ENCODE results near the gene C1QTNF1. TPM values are rescaled to one million over a fixed set of nuclear protein-coding genes. Genes with fewer than 3 reads are reported as not detected.
A peak's percentile ranks its signal among the peaks of the same experiment; 100 is the strongest.

The C1QTNF1 gene
- total RNA-seq, 1 experiment from 2014 or later = 18.6 TPM

DNA sequence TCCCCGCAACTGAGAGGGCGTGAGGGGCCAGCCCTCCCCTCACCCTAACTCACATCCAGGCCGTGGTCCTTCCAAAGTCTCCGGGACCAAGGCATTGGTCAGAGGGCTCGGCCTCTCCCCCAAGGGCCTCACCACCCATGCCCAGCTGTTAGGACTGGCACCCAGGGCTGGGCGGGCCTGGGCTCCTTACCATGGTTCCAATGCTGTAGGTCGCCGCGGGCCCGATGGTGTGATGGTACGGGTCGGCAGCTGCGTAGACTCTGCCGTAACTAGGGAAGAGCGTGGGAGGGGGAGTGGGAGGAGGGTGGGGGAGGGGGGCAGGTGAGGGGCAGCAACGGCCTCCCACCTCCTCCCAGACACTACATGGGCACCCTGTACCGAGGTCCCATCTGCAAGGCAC lies 70.3 kb downstream of the C1QTNF1 start:
- no peaks in the 10 kb centered on the region for H3K9me2 ChIP-seq (replicated peaks; ENCODE audit: low read length)
- ATAC-seq = no peak
- no peaks in the 10 kb centered on the region for H3F3A ChIP-seq (ENCODE audit: low read length, unreplicated experiment)
- H3K4me2 ChIP-seq (ENCODE audit: low read length) = no peak overlapping the region
- ChIA-PET CTCF (no interaction called here), POLR2A (ENCODE audit: unreplicated experiment) (interaction anchor here (0.6 kb wide), 1 partner anchor 14 kb away, joined by 3 read pairs; no protein-coding TSS in a partner anchor)
- no peak for TF ChIP-seq CTCF (conservative IDR thresholded peaks at IDR 0.05; ENCODE audit: low read depth, low read length)
- no peak for TF ChIP-seq EZH2phosphoT487 (IDR thresholded peaks at IDR 0.05; ENCODE audit: borderline replicate concordance, low read length)
- TF ChIP-seq EZH2 (IDR thresholded peaks at IDR 0.05; ENCODE audit: low read length, unreplicated experiment) = no peak
- peaks cover 25% of the 10 kb centered on the region for H3K27me3 ChIP-seq (ENCODE audit: low read length)
- intact Hi-C loops (cut with micrococcal nuclease) = no loop called here
- no peaks in the 10 kb centered on the region for H3K9me3 ChIP-seq (ENCODE audit: low read length)
- DNase-seq = no peak
- no peak overlapping the region for H2AFZ ChIP-seq (ENCODE audit: low read length)
- no peaks in the 10 kb centered on the region for H4K20me1 ChIP-seq (ENCODE audit: low read length)
- no peaks in the 10 kb centered on the region for H3K36me3 ChIP-seq (ENCODE audit: low read depth, low read length)
- no peak overlapping the region for H3K4me3 ChIP-seq (ENCODE audit: low read length)
- H3K79me2 ChIP-seq (ENCODE audit: low read length) = no peaks in the 10 kb centered on the region
- H3K9ac ChIP-seq (ENCODE audit: low read length) = no peak overlapping the region
- H3K27ac ChIP-seq (ENCODE audit: low read length) = no peak overlapping the region
- no TSS peak for BruUV-seq (replicated peaks)
- no peaks in the 10 kb centered on the region for H3K4me1 ChIP-seq (ENCODE audit: insufficient read depth, low read length)

DNA sequence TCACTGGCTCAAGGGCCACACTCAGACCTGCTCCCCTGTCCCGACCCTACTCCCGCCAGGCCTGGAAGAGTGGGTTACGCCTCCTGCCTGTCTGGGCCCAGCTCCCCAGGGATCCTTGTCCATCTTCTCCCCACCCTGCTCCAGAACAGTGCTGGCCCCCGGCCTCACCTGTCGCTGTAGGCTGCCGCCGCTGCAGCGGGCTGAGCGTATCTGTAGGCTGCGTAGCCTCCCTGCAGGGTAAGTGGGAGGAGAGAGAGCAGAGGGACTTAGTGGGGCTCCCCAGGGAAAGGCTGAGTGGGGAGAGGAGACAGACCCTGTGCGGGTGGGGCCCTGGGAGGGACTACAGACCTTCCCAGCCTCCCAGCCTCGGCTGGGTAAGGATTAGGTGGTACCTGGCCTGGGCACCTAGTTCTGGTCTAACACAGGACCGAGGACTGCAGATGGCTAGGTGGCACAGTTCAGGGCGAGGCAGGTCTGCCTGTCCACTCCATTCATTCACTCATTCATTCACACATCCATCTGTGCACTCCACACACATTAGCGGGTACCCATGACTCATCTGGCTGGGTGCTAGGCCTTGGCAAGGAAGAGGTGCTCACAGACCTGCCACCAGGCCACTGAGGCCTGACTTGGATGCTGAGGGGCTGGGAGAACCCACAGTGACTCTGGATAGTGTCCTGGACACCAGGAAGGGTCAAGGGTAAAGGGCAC lies 71.5 kb downstream of the C1QTNF1 start:
- Histone ChIP-seq H3K4me1 (ENCODE audit: insufficient read depth, low read length) (no peaks in the 10 kb centered on the region), H3K36me3 (ENCODE audit: low read depth, low read length) (no peaks in the 10 kb centered on the region), H3K79me2 (ENCODE audit: low read length) (no peaks in the 10 kb centered on the region), H3K4me2 (ENCODE audit: low read length) (no peak overlapping the region), H4K20me1 (ENCODE audit: low read length) (no peaks in the 10 kb centered on the region), H3K27me3 (ENCODE audit: low read length) (peaks cover 37% of the 10 kb centered on the region), H3K4me3 (ENCODE audit: low read length) (no peak overlapping the region), H3K9me3 (ENCODE audit: low read length) (no peaks in the 10 kb centered on the region), H3K9me2 (replicated peaks; ENCODE audit: low read length) (no peaks in the 10 kb centered on the region), H2AFZ (ENCODE audit: low read length) (no peak overlapping the region), H3K9ac (ENCODE audit: low read length) (no peak overlapping the region), H3K27ac (ENCODE audit: low read length) (no peak overlapping the region), H3F3A (ENCODE audit: low read length, unreplicated experiment) (no peaks in the 10 kb centered on the region)
- DNase-seq (peak; percentile 39), ATAC-seq (peak; percentile 23)
- TF ChIP-seq CTCF (conservative IDR thresholded peaks at IDR 0.05; ENCODE audit: low read depth, low read length) (no peak), EZH2 (IDR thresholded peaks at IDR 0.05; ENCODE audit: low read length, unreplicated experiment) (no peak)
- ChIA-PET POLR2A (ENCODE audit: unreplicated experiment) (no interaction called here), CTCF (no interaction called here)
- intact Hi-C loops (cut with micrococcal nuclease) = no loop called here
- no TSS peak for BruUV-seq (replicated peaks)

DNA sequence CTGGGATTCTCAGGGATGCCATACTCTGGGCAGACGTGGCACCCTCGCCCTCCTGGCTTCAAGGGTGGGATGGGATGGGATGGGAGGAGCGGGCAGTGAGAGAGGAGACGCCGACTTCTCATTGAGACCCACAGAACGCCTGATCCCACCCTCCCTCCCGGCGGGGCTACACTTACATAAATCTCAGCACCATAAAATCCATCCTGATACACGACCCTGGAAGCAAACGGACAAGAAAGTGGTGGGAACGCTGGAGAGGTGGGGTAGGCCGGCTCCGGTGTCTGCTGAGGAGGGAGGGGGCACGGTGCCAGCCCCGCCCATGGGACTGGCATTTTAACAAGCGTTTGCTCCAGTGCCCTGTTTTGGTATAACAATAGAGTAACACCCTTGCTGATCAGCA lies 72.5 kb downstream of the C1QTNF1 start:
- ATAC-seq (no peak), DNase-seq (no peak)
- no peak overlapping the region for H2AFZ ChIP-seq (ENCODE audit: low read length)
- peaks cover 46% of the 10 kb centered on the region for H3K27me3 ChIP-seq (ENCODE audit: low read length)
- ChIA-PET POLR2A (ENCODE audit: unreplicated experiment) (no interaction called here), CTCF (no interaction called here)
- no peaks in the 10 kb centered on the region for H3K9me2 ChIP-seq (replicated peaks; ENCODE audit: low read length)
- no peaks in the 10 kb centered on the region for H3K79me2 ChIP-seq (ENCODE audit: low read length)
- BruUV-seq (replicated peaks) = no TSS peak
- no peaks in the 10 kb centered on the region for H3K36me3 ChIP-seq (ENCODE audit: low read depth, low read length)
- no peak overlapping the region for H3K27ac ChIP-seq (ENCODE audit: low read length)
- no peaks in the 10 kb centered on the region for H3K4me1 ChIP-seq (ENCODE audit: insufficient read depth, low read length)
- H3K9me3 ChIP-seq (ENCODE audit: low read length) = no peaks in the 10 kb centered on the region
- H3K9ac ChIP-seq (ENCODE audit: low read length) = no peak overlapping the region
- no peaks in the 10 kb centered on the region for H3F3A ChIP-seq (ENCODE audit: low read length, unreplicated experiment)
- no peaks in the 10 kb centered on the region for H4K20me1 ChIP-seq (ENCODE audit: low read length)
- H3K4me2 ChIP-seq (ENCODE audit: low read length) = no peak overlapping the region
- TF ChIP-seq EZH2phosphoT487 (IDR thresholded peaks at IDR 0.05; ENCODE audit: borderline replicate concordance, low read length) = no peak
- no peak for TF ChIP-seq CTCF (conservative IDR thresholded peaks at IDR 0.05; ENCODE audit: low read depth, low read length)
- TF ChIP-seq EZH2 (IDR thresholded peaks at IDR 0.05; ENCODE audit: low read length, unreplicated experiment) = no peak
- H3K4me3 ChIP-seq (ENCODE audit: low read length) = no peak overlapping the region
- intact Hi-C loops (cut with micrococcal nuclease) = no loop called here

Data from PC-3 (cell line).